ENCODE measurements around the gene C9orf50.

Gene C9orf50

GRCh38 chr9:129628709-129629108 is 7.8 kb upstream of the C9orf50 start:
- Histone ChIP-seq H3K4me2 (ENCODE audit: low read depth, low read length) (no peak overlapping the region), H3F3A (ENCODE audit: insufficient read depth, low read length) (peaks cover 11% of the 10 kb centered on the region), H3K9ac (ENCODE audit: low read length) (no peak overlapping the region), H3K27ac (ENCODE audit: low read length) (no peak overlapping the region), H4K20me1 (ENCODE audit: insufficient read depth, low read length) (peaks cover 21% of the 10 kb centered on the region; the same call in 1 of the 2 replicates), H3K36me3 (replicated peaks; ENCODE audit: insufficient read depth, low read length) (no peaks in the 10 kb centered on the region; the same call in none of the 2 replicates), H3K4me1 (ENCODE audit: low read length) (peaks cover 8% of the 10 kb centered on the region; the same call in 1 of the 2 replicates), H3K9me2 (replicated peaks; ENCODE audit: insufficient read depth, low read length) (no peaks in the 10 kb centered on the region), H3K9me3 (replicated peaks; ENCODE audit: insufficient read depth, low read length) (no peaks in the 10 kb centered on the region), H3K4me3 (ENCODE audit: low read length) (no peak overlapping the region), H3K79me2 (ENCODE audit: low read length) (peaks cover 78% of the 10 kb centered on the region), H2AFZ (ENCODE audit: low read length) (no peak overlapping the region), H3K27me3 (replicated peaks; ENCODE audit: insufficient read depth, low read length) (no peaks in the 10 kb centered on the region)
- no peak for TF ChIP-seq EZH2phosphoT487 (IDR thresholded peaks at IDR 0.05; ENCODE audit: low read length)
- no peak for TF ChIP-seq EZH2 (optimal IDR thresholded peaks at IDR 0.05; ENCODE audit: low read depth, low read length)
- no peak for TF ChIP-seq CTCF (IDR thresholded peaks at IDR 0.05; ENCODE audit: low read length)
- no peak for DNase-seq

- Histone ChIP-seq H3K9me3 (replicated peaks; ENCODE audit: insufficient read depth, low read length) (no peaks in the 10 kb centered on the region), H3K79me2 (ENCODE audit: low read length) (peaks cover 68% of the 10 kb centered on the region), H3K4me1 (ENCODE audit: low read length) (peaks cover 8% of the 10 kb centered on the region; the same call in 1 of the 2 replicates), H3K36me3 (replicated peaks; ENCODE audit: insufficient read depth, low read length) (no peaks in the 10 kb centered on the region; the same call in 1 of the 2 replicates), H3K4me3 (ENCODE audit: low read length) (peak overlapping the region; percentile 98), H3K9me2 (replicated peaks; ENCODE audit: insufficient read depth, low read length) (no peaks in the 10 kb centered on the region), H2AFZ (ENCODE audit: low read length) (no peak overlapping the region), H3K27me3 (replicated peaks; ENCODE audit: insufficient read depth, low read length) (no peaks in the 10 kb centered on the region), H3K4me2 (ENCODE audit: low read depth, low read length) (peak overlapping the region; percentile 98), H3F3A (ENCODE audit: insufficient read depth, low read length) (peaks cover 11% of the 10 kb centered on the region), H3K27ac (ENCODE audit: low read length) (peak overlapping the region; percentile 84; the same call in 1 of the 2 replicates), H3K9ac (ENCODE audit: low read length) (peak overlapping the region; percentile 97; the same call in 1 of the 2 replicates), H4K20me1 (ENCODE audit: insufficient read depth, low read length) (peaks cover 21% of the 10 kb centered on the region; the same call in 1 of the 2 replicates)
- TF ChIP-seq EZH2 (optimal IDR thresholded peaks at IDR 0.05; ENCODE audit: low read depth, low read length), result no peak
- TF ChIP-seq EZH2phosphoT487 (IDR thresholded peaks at IDR 0.05; ENCODE audit: low read length), result no peak
- TF ChIP-seq CTCF (IDR thresholded peaks at IDR 0.05; ENCODE audit: low read length), result no peak
- DNase-seq, result no peak
Measured at GRCh38 chr9:129627556-129628440, 6.9 kb upstream of the C9orf50 start.

- peaks cover 8% of the 10 kb centered on the region; the same call in 1 of the 2 replicates for H3K4me1 ChIP-seq (ENCODE audit: low read length)
- peak; percentile 46 for DNase-seq
- no peaks in the 10 kb centered on the region for H3K9me2 ChIP-seq (replicated peaks; ENCODE audit: insufficient read depth, low read length)
- peaks cover 18% of the 10 kb centered on the region; the same call in 1 of the 2 replicates for H4K20me1 ChIP-seq (ENCODE audit: insufficient read depth, low read length)
- TF ChIP-seq EZH2 (optimal IDR thresholded peaks at IDR 0.05; ENCODE audit: low read depth, low read length), result no peak
- TF ChIP-seq CTCF (IDR thresholded peaks at IDR 0.05; ENCODE audit: low read length), result no peak
- peak overlapping the region; percentile 98 for H3K4me2 ChIP-seq (ENCODE audit: low read depth, low read length)
- peak overlapping the region; percentile 74 for H2AFZ ChIP-seq (ENCODE audit: low read length)
- no peaks in the 10 kb centered on the region for H3K9me3 ChIP-seq (replicated peaks; ENCODE audit: insufficient read depth, low read length)
- peak overlapping the region; percentile 97 for H3K9ac ChIP-seq (ENCODE audit: low read length)
- H3F3A ChIP-seq (ENCODE audit: insufficient read depth, low read length), result peaks cover 11% of the 10 kb centered on the region
- peak overlapping the region; percentile 98 for H3K4me3 ChIP-seq (ENCODE audit: low read length)
- peaks cover 58% of the 10 kb centered on the region for H3K79me2 ChIP-seq (ENCODE audit: low read length)
- H3K36me3 ChIP-seq (replicated peaks; ENCODE audit: insufficient read depth, low read length), result no peaks in the 10 kb centered on the region; the same call in 1 of the 2 replicates
- peaks cover 3% of the 10 kb centered on the region; the same call in 1 of the 2 replicates for H3K27me3 ChIP-seq (replicated peaks; ENCODE audit: insufficient read depth, low read length)
- peak overlapping the region; percentile 84 for H3K27ac ChIP-seq (ENCODE audit: low read length)
Measured at GRCh38 chr9:129626625-129627284, 5.9 kb upstream of the C9orf50 start.
